HG03159 (cell line): ENCODE measurements around the gene AUH.
"Not testable (repeated sequence)": the region's sequence is repeated elsewhere in the genome, so short reads cannot be mapped to it uniquely, and the experiment has no call there.

Source experiments
- ATAC-seq: cut with Tn5 transposase; IDR thresholded peaks from one replicate; pipeline ENCODE4 v1.9.1; 2021; ENCODE audit warnings: mild to moderate bottlenecking, moderate library complexity; ENCODE audit not compliant: unreplicated experiment

The AUH gene

DNA sequence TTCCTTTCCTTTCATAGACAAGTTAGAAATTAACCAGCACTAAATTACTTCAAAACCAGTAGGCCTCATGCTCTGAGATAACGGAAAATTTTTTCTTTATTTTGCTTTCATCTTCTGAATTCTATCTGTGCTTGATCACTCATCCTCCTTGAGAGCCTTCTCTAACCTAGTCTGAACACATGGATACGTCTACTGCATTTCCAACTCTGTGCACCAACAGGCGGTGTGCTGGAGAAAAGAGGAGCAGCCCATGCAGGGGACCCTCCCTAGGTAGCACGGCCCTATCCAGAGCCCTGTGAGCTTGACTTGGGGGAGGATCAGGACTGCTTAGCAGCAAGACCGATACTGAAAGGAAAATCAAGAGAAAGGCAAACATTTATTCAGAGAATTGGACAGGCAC is 149.8 kb downstream of the AUH start:
- ATAC-seq, result no peak

DNA sequence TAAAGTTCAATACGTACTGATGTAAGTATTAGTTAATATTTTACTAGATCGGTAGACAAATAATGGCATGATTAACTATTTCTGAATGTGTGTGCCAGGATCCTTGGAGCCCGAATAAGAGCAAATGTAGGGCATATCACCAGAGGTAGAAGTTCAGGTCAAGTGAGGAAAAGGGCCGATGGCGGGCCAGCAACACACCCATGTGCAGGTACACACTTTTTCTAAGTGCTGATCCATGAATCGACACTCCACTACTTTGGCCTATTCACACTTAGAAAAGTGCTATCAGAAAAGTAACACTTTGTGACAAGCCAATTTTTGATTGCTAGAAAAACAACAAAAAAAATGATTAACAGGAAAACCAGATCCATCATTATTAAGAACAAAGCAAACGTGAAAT is 150.3 kb downstream of the AUH start:
- no peak for ATAC-seq

DNA sequence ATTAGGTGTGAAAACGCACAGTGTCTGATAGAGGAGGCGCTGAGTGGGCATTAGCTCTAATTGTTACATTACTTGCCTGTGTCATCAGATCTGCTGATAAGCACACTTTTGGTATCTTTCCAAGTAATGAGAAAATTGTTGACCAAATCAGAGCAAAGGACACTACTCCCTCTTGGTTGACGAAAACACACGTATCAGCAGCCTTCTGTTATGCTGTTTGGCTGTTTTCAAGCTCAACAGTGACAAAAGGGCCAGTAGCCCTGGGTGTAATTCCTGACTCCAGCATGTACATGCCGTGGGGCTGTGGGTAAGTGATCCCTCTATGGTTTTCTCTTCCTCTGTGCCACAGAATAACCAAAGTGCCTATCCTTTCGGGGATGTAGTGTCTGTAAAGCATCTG is 151.4 kb downstream of the AUH start:
- ATAC-seq, result no peak

DNA sequence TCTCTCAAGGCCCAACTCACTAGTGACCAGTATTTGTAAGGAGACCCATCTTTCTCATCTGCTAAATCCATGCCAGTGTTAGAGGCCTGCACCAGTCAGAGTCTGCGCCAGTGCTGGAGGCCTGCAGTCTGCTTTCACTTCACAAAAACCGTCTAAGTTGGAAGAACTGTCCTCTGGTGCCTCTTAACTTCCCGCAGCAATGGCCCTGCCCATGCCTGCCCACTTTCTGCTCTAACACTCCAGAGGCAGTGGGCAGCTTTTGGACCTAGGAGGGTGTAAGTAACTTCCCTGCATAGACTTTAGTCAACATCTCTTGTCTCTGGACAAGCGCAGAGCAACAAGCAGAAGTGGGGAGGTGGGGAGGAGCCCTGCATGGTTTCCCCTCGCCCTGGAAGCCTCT is 152.9 kb downstream of the AUH start:
- ATAC-seq, result peak; percentile 3

DNA sequence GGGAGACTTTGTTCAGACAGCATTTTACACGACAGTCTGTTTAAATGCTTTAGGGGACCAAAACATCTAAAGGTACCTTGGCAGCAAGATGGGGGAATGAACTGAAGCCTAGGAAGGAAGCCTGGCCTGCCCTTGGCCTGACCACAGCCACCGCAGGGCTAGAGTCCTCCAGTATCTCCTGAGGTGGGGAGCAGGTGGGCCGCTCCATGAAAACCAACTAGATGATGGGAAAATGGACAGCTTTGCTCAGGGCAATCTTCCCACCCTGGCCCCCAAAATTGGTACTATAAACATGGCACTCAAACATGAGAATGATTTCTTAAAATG is 153.3 kb downstream of the AUH start:
- ATAC-seq, result no peak

DNA sequence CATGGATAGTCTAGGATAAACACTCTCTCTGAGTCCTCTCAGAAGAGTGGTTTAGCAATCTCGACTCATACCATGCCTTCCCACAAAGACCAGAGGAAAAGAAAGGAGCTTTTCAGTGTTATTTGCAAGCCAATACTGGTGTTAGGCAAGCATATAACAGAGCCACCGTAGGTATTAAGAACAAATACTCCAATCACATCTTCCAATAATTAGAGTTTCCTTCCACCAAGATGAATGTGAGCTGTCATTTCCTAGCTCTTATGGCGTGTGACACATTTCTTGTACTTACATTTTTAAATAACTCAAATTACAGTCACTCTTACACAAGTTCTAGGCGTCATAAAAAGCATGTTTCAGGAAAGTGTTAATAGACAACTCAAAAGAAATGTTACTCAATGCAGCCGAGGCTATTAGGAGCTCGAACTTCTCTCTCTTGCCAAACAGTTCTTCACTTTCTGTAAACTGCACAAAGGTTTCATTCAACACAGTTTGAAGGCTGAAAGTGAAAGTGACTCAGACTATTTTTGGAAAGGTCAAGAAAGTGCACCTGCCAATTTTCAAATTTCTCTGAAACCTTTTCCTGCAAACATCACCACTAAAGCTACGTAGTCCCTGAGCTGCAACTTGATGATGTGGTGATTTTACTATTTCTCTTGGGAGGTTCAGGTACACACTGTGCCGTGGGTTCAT is 153.8 kb downstream of the AUH start:
- peak; percentile 71 for ATAC-seq

DNA sequence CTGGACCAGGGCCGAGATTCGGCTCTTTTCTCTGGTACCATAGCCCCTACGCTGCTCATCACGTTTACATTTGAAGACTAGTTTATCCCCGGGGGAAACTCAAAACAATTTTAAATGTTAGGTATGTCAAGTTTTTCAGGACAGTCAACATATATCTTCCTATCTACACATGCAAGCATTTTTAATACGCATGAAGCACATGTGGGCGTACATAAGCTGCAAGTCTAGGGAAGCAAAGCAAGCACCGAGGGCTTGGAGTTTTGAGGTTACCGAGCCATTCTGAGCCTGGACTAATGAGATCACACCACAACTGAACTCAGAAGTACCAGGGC is 154.4 kb downstream of the AUH start:
- no peak for ATAC-seq

DNA sequence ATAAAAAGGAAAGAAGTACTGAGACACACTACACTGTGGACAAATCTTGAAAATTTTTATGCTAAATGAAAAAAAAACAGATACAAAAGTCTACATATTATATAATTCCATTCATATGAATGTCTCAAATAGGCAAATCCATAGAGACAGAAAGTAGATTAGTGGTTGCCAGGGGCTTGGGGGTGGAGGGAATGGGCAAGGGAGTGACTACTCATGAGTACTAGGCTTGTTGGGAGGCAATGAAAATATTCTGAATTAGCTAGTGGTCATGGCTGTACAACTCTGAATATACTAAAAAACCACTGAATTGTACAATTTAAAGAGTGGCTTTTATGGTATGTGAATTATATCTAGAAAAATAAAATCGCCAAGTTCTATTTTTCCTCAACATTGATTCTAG is 154.9 kb downstream of the AUH start:
- ATAC-seq, result no peak

DNA sequence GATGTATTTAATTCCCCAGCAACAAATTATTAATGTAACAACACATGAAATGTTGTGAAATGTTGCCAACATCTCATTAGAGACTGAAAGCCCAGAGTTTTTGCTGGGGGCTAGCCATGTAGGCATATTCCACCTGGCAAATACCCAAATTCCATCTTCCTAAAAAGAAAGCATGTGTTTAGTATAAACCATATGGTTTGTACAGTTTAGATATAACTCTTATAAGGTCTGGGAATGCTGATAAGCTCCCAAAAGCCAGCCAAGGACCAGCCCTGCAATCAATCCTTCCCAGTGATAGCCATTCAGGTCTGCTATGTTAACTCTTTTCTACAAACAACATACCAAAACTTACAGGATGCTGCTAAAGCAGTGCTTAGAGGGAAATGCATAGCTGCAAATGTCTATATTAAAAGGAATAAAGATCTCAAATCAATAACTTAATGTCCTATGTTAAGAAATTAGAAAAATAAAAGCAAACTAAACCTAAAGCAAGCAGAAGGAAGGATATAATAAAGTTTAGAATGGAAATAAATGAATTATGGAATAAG is 158.9 kb downstream of the AUH start:
- no peak for ATAC-seq

DNA sequence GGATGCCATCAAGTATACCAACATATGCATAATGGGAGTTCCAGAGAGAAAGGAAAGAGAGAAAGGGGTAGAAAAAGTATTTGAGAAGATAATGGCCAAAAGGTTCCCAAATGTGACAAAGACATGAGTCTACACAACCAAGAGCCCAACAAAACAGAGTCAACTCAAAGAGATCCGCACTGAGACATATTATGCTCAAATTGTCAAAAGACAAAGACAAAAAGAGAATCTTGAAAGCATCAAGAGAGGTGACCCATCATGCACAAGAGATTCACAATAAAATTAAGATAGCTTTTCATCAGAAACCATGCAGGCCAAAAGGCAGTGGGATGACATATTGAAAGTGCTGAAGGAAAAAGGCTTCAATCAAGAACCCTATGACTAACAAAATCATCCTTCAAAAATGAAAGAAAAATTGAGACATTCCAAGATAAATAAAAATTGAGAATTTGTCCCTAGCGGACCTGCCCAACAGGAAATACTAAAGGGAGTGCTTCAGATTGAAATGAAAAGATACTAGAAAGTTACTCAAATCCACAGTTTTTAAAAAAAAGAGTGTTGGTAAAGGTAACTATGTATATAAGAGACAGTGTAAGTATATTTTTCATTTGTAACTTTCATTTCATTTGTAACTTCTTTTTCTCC is 160.9 kb downstream of the AUH start:
- ATAC-seq, result no peak

DNA sequence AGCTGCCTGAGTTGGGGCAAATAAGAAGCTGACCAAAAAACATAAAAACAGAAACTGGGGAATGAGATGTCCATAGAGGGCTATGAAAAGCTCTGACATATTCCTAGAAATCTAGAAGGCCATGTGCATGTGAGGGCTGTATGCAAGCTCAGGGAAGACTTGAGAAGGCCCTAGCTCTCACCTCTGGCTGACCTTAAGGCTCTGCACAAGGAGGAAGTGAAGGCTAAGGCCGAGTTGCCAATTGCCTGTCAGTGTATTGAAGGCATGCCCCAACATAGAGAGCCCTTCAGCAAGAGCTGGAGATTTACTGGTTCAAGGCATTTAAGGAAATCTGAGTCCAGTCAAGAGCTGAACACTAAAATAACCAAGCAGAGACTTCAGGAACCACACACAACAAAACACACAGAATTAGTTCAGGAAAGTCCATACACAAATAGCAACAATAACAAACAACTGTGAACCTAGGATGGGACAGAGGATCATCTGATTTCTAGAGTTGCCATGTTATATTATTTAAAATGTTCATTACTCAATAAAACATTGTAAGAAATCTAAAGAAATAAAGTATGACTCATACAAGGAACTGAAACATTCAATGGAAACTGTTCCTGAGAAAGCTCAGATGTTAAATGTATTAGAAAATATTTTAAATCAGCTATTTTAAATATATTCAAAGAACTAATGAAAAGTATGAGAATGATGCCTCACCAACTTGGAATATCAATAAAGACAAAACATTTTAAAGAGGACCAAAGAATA is 161.8 kb downstream of the AUH start:
- ATAC-seq, result no peak

DNA sequence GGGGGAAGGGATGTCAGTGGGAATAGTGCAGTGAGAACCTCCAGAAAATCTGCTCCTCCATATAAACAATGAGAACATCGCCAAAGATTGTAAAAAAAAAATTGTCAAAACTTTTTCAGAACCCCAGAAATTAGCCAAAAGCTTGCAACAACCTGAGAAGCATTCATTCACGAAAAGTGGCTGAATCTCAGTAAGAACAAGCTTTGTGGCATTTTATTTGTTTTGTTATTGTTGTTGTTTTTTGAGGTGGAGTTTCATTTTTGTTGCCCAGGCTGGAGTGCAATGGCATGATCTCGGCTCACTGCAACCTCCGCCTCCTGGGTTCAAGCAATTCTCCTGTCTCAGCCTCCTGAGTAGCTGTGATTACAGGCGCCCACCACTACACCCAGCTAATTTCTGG is 162.8 kb downstream of the AUH start:
- ATAC-seq, result not testable (repeated sequence)

DNA sequence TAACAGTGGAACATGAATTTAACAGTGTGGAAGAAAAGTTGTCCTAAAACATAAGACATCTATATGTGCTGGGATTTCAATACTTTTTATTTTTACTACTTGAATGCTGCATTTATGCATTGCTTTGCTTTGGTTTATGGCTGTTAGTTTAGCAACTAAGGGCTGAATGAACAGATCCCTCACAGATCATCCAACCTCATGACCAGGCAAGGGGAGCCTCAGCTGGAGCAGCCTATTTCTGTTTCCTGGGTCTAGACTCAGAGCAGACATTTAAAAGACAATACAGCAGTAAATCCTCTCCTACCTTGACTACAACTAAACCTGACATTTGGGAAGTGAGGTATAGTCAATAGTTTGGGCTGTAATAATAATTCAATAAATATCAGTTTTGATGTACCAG is 163.3 kb downstream of the AUH start:
- ATAC-seq, result no peak

DNA sequence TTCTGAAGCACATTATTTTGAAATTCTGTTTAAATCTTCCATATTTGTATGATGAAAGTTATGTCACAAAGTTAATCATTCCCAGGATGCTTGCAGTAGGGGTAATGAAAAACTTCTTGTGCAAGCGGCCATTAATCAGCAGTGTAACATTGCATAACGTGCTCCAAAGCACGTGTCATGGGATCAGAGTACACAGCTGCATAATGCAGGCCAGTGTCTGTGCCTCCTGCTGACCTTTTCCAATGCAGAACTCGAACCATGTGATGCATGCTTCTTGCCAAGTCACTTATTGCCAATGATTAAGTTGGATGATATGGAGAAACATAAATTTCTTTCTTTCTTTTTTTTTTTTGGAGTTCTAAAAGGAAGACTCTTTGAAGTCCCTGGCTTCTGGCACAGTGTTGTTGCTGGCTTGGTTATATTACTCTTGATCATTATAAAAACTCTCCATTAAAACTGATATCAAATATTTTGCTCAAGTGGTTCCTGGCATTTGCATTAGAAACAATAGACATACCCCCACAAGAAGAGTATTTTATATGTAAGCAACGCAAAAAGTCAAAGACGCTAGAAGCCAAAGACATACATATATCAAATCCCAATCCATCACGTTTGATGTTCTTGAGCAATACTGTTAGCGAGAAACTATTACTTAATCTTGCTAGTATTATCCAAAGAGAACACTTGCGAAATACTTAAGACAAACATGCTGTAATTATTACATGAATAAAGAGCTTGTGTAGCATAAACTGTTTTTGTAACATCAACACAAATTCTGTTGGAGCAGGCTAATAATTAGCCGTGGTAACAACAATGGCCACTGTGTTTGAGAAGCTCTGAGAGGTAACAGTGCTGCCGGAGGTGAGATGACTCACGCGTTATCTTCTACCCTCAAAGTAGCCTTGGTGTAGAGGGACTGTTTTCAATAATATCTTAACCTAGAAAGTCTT is 164.2 kb downstream of the AUH start:
- no peak for ATAC-seq

DNA sequence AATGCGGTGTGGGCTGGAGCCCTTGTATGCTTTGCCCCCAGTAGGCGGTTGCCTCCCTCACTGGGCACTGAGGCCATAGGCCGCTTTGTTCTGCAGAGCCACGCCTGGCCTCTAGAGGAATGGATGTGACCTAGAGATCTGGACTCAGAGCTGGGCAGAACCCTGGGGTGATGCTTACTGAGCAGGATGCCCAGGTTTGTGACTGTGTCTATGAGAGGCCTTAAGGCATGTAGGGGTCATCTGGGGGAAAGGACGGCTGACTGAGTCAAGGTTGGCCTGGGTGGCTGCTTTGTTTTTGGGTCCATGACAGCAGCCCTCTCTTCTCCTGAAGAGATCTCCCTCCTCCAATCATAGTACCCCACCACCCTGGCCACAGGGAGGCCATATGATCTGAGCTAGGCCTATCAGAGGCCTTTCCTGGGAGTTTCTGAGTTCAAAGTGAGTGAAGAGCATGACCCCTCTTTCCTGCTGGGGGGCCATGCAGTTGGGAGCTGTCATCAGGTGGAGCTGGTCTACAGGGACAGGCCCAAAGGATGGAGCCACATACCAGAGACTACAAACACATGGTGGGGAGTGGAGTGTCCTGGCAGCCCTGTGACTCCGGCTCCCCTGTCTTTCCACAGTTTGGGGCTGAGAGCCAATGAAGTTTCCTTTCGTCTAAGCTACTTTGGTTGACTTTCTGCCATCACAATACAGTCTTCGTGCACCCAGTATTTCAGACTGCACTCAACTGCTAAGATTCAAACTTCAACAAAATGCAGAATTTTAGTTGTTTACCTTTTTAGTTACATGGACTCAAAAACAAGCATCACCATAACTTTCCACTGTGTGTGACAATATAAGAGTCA is 165.4 kb downstream of the AUH start:
- ATAC-seq, result no peak

DNA sequence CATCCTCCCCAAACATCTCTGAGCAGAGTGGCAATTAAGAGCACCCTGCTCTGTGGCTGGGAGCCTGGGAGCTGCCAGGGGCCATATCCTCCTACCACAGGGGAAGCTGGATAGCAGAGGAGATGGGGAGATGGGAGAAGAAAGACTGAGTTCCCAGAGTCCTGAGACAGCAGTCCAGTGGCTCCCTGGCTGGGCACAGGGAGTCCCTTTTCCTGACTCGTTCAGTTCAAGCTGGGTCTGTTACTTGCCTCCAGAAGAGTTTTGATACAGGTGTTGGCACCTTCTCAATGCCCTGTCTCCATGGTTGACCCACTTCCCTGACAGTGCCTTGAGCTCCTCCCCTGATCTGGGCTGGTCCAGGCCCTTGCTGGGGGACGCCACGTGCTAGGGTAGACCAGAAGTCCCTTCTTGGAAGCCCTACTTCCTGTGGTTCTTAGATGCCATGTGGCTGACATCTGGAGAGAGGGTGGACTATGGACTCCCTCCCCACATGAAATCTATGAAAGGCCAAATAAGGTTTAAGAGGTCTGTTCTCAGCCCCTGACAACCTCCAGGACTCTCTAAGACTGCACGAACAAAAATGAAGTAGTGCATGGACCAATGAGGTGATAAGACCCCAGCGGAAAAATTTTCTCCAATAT is 166.2 kb downstream of the AUH start:
- ATAC-seq, result no peak

DNA sequence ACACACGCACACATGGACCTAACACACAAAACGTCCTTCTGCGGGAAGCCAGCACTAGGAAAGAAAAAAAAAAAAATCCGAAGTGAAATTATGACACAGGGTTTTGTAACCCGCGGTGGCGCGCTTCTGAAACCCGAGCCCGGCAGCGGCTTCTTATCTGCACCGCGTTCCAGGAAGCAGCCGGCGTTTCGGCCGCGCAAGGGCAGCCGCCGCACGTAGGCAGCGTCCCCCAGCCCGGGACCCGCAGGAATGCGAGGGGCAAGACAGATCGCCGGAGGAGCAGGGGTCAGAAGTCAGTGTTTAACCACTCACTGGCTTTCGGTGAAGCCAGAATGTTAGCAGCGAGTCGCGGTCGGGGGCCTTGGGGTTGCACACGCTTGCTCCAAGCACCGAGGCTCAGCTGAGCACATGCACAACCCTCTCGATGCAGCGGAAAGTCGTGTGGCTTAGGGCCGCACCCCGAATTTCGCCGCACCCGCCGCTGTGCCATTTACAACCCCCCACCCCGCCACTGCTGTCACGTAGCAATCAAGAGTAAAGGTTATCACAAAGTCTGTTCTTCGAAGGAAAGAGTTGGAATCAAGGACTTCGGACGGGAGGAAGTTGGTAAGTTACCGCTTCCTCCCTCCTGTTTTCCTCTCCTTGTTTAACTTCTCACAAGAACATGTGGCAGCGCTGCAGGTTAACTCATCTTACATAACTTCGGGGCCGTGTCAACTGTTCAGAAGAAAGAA is 167.9 kb downstream of the AUH start:
- peak; percentile 41 for ATAC-seq

DNA sequence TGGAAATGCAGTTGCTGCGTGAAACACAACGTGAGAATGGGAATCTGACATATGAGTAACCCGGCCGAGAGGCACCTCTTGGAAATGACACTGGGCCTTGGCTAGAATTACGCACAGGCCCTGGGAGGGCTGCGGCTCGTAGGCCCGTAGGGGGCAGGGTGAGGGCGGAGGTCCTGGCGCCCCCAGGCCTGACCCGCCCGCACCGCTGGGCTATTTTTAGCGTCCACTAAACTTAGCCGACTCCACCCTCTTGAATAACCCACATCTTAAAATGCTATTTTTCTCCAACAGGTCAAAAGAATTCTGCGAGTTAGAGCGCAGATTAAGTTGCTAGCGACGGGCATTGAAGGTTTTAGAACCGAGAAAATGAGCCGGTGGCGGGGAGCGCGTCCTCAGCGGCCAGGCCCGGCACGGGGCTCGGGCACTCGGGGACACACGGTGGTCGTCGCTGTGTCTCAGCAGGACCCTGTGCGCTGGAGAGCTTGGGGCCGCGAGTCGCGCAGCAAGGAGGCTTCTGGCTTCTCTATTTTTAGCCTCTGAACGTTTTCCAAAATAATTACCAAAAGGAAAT is 168.5 kb downstream of the AUH start:
- ATAC-seq, result peak; percentile 38
